Fibroblast of lung (primary cell): Measurements from ENCODE around the gene TMPRSS5.

Experiments used
- CTCF ChIP-seq, 2 donors: IDR thresholded peaks in 1 of 2; conservative IDR thresholded peaks in 1 of 2; 1 replicate in 1 of 2; 2 replicates in 1 of 2; pipeline ENCODE4 v1.5.1; 2011 to 2012; ENCODE audit warnings: low read length in 2 of 2, control low read depth in 1 of 2, inconsistent platforms in 1 of 2, low read depth in 1 of 2, mild to moderate bottlenecking in 1 of 2
- EZH2 ChIP-seq: IDR thresholded peaks from 2 replicates; pipeline ENCODE4 v1.5.1; 2012; ENCODE audit warnings: low read length, control low read depth, mild to moderate bottlenecking; ENCODE audit errors: missing control alignments

DNA sequence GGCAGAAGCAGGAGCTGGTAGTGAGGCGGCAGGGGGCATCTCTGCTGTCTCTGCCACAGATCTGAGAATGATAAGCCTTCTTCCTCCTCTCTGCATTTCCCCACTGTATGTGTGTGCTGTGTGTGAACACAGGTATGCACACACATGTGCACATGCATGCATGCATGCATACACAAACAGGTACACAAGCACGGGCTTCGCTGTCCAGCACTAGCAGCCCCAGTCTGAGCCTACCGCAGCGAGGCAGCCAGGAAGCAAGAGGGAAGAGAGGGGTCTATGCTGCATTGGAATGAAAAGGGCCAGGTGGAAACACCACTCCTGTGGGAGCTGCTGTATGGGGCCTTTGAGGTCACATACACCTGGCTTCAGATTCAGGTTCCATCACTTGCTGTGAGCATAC lies 62.4 kb downstream of the TMPRSS5 start:
- TF ChIP-seq CTCF (conservative IDR thresholded peaks at IDR 0.05 in 1 of 2, IDR thresholded peaks at IDR 0.05 in 1 of 2; ENCODE audit: low read depth in 1 of 2, low read length in 2 of 2) (no peak), EZH2 (no peak)
